Measurements from ENCODE around the gene PRDM15. TPM values are rescaled to one million over a fixed set of nuclear protein-coding genes. Genes with fewer than 3 reads are reported as not detected.

PRDM15 gene
- total and polyA plus RNA-seq, 2 experiments from 2014 or later: 3.0 to 10.6 TPM

DNA sequence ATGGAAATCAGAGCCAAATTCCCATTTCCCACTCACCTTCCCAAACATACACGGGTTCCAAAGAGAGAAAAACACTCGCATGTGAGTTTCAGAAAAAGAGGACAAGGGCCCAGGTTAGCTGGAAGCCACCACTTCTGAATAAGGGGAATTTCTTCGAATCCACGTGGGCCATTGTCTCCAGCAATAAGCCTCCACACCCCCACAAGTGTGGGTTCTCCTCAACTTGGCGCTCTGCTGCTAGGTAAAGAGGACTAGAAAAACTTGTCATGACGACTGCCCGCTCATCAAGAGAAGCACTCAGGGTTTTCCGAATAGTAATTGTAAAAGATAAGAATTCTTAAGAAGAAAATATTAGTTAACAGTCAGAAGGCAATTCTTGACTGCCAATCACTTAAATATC lies 30.6 kb downstream of the PRDM15 start:
- Histone ChIP-seq H4K20me1 (replicated peaks; ENCODE audit: insufficient read depth) (0 out of 2 replicates have a peak, but pooled peaks cover 2% of the 10 kb centered on the region), H3K36me3 (ENCODE audit: insufficient read depth) (no peaks in the 10 kb centered on the region), H3K79me2 (replicated peaks; ENCODE audit: insufficient read depth) (no peaks in the 10 kb centered on the region), H3K4me2 (no peak overlapping the region), H3F3A (replicated peaks; ENCODE audit: low read depth) (no peaks in the 10 kb centered on the region; the same call in 1 of the 2 replicates), H3K4me1 (ENCODE audit: insufficient read depth) (no peaks in the 10 kb centered on the region), H3K9me2 (ENCODE audit: insufficient read depth) (no peaks in the 10 kb centered on the region), H3K27ac (ENCODE audit: low read depth) (no peak overlapping the region; the same call in 1 of the 2 replicates), H3K4me3 (no peak overlapping the region), H3K27me3 (ENCODE audit: insufficient read depth) (no peaks in the 10 kb centered on the region), H2AFZ (no peak overlapping the region)
- Mint-ChIP-seq H3K27ac (no peak overlapping the region), H3K36me3 (ENCODE audit: low read depth) (peaks cover 21% of the 10 kb centered on the region), H3K27me3 (ENCODE audit: insufficient read depth, low read depth, poor library complexity) (peaks cover 16% of the 10 kb centered on the region), H3K9me3 (peaks cover 6% of the 10 kb centered on the region), H3K4me3 (no peak overlapping the region), H3K4me1 (peaks cover 4% of the 10 kb centered on the region; the same call in 2 of the 3 replicates)
- no peak for ATAC-seq
- no peak for DNase-seq (ENCODE audit: low spot score)
- TF ChIP-seq POLR2AphosphoS5 (IDR thresholded peaks at IDR 0.05; ENCODE audit: low read depth) (no peak), CREB1 (CRISPR knock-in tag; IDR thresholded peaks at IDR 0.05; ENCODE audit: low read depth) (no peak), NANOG (IDR thresholded peaks at IDR 0.05; ENCODE audit: borderline replicate concordance) (no peak), EZH2phosphoT487 (IDR thresholded peaks at IDR 0.05; ENCODE audit: unreplicated experiment) (no peak), JUNB (IDR thresholded peaks at IDR 0.05; ENCODE audit: unreplicated experiment) (no peak), STAT1 (IDR thresholded peaks at IDR 0.05; ENCODE audit: unreplicated experiment) (no peak), ZNF331 (CRISPR knock-in tag; IDR thresholded peaks at IDR 0.05; ENCODE audit: low read depth) (no peak), EZH2 (IDR thresholded peaks at IDR 0.05; ENCODE audit: low read depth, unreplicated experiment) (no peak), ZNF114 (CRISPR knock-in tag; IDR thresholded peaks at IDR 0.05) (no peak)
- TF ChIP-seq, protein P1, sequence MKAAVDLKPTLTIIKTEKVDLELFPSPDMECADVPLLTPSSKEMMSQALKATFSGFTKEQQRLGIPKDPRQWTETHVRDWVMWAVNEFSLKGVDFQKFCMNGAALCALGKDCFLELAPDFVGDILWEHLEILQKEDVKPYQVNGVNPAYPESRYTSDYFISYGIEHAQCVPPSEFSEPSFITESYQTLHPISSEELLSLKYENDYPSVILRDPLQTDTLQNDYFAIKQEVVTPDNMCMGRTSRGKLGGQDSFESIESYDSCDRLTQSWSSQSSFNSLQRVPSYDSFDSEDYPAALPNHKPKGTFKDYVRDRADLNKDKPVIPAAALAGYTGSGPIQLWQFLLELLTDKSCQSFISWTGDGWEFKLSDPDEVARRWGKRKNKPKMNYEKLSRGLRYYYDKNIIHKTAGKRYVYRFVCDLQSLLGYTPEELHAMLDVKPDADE (IDR thresholded peaks at IDR 0.05): no peak
- TF ChIP-seq, protein P2, sequence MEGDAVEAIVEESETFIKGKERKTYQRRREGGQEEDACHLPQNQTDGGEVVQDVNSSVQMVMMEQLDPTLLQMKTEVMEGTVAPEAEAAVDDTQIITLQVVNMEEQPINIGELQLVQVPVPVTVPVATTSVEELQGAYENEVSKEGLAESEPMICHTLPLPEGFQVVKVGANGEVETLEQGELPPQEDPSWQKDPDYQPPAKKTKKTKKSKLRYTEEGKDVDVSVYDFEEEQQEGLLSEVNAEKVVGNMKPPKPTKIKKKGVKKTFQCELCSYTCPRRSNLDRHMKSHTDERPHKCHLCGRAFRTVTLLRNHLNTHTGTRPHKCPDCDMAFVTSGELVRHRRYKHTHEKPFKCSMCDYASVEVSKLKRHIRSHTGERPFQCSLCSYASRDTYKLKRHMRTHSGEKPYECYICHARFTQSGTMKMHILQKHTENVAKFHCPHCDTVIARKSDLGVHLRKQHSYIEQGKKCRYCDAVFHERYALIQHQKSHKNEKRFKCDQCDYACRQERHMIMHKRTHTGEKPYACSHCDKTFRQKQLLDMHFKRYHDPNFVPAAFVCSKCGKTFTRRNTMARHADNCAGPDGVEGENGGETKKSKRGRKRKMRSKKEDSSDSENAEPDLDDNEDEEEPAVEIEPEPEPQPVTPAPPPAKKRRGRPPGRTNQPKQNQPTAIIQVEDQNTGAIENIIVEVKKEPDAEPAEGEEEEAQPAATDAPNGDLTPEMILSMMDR (conservative IDR thresholded peaks at IDR 0.05; ENCODE audit: low read depth in 2 of 2): no peak
- TF ChIP-seq, protein P3, sequence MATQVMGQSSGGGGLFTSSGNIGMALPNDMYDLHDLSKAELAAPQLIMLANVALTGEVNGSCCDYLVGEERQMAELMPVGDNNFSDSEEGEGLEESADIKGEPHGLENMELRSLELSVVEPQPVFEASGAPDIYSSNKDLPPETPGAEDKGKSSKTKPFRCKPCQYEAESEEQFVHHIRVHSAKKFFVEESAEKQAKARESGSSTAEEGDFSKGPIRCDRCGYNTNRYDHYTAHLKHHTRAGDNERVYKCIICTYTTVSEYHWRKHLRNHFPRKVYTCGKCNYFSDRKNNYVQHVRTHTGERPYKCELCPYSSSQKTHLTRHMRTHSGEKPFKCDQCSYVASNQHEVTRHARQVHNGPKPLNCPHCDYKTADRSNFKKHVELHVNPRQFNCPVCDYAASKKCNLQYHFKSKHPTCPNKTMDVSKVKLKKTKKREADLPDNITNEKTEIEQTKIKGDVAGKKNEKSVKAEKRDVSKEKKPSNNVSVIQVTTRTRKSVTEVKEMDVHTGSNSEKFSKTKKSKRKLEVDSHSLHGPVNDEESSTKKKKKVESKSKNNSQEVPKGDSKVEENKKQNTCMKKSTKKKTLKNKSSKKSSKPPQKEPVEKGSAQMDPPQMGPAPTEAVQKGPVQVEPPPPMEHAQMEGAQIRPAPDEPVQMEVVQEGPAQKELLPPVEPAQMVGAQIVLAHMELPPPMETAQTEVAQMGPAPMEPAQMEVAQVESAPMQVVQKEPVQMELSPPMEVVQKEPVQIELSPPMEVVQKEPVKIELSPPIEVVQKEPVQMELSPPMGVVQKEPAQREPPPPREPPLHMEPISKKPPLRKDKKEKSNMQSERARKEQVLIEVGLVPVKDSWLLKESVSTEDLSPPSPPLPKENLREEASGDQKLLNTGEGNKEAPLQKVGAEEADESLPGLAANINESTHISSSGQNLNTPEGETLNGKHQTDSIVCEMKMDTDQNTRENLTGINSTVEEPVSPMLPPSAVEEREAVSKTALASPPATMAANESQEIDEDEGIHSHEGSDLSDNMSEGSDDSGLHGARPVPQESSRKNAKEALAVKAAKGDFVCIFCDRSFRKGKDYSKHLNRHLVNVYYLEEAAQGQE (IDR thresholded peaks at IDR 0.05; ENCODE audit: unreplicated experiment): no peak
- TF ChIP-seq, protein P4, sequence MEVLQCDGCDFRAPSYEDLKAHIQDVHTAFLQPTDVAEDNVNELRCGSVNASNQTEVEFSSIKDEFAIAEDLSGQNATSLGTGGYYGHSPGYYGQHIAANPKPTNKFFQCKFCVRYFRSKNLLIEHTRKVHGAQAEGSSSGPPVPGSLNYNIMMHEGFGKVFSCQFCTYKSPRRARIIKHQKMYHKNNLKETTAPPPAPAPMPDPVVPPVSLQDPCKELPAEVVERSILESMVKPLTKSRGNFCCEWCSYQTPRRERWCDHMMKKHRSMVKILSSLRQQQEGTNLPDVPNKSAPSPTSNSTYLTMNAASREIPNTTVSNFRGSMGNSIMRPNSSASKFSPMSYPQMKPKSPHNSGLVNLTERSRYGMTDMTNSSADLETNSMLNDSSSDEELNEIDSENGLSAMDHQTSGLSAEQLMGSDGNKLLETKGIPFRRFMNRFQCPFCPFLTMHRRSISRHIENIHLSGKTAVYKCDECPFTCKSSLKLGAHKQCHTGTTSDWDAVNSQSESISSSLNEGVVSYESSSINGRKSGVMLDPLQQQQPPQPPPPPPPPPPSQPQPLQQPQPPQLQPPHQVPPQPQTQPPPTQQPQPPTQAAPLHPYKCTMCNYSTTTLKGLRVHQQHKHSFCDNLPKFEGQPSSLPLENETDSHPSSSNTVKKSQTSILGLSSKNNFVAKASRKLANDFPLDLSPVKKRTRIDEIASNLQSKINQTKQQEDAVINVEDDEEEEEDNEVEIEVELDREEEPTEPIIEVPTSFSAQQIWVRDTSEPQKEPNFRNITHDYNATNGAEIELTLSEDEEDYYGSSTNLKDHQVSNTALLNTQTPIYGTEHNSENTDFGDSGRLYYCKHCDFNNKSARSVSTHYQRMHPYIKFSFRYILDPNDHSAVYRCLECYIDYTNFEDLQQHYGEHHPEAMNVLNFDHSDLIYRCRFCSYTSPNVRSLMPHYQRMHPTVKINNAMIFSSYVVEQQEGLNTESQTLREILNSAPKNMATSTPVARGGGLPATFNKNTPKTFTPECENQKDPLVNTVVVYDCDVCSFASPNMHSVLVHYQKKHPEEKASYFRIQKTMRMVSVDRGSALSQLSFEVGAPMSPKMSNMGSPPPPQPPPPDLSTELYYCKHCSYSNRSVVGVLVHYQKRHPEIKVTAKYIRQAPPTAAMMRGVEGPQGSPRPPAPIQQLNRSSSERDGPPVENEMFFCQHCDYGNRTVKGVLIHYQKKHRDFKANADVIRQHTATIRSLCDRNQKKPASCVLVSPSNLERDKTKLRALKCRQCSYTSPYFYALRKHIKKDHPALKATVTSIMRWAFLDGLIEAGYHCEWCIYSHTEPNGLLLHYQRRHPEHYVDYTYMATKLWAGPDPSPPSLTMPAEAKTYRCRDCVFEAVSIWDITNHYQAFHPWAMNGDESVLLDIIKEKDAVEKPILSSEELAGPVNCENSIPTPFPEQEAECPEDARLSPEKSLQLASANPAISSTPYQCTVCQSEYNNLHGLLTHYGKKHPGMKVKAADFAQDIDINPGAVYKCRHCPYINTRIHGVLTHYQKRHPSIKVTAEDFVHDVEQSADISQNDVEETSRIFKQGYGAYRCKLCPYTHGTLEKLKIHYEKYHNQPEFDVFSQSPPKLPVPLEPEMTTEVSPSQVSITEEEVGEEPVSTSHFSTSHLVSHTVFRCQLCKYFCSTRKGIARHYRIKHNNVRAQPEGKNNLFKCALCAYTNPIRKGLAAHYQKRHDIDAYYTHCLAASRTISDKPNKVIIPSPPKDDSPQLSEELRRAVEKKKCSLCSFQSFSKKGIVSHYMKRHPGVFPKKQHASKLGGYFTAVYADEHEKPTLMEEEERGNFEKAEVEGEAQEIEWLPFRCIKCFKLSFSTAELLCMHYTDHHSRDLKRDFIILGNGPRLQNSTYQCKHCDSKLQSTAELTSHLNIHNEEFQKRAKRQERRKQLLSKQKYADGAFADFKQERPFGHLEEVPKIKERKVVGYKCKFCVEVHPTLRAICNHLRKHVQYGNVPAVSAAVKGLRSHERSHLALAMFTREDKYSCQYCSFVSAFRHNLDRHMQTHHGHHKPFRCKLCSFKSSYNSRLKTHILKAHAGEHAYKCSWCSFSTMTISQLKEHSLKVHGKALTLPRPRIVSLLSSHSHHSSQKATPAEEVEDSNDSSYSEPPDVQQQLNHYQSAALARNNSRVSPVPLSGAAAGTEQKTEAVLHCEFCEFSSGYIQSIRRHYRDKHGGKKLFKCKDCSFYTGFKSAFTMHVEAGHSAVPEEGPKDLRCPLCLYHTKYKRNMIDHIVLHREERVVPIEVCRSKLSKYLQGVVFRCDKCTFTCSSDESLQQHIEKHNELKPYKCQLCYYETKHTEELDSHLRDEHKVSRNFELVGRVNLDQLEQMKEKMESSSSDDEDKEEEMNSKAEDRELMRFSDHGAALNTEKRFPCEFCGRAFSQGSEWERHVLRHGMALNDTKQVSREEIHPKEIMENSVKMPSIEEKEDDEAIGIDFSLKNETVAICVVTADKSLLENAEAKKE (CRISPR knock-in tag; IDR thresholded peaks at IDR 0.05): no peak

Data from GM23338 (cell line).